Measurements from ENCODE around the gene S100A9.

The S100A9 gene

GRCh38 chr1:153392822-153393221 lies 35.2 kb downstream of the S100A9 start:
- H3F3A ChIP-seq (ENCODE audit: control insufficient read depth, insufficient read depth) = no peaks in the 10 kb centered on the region
- no peaks in the 10 kb centered on the region for H3K36me3 ChIP-seq (ENCODE audit: control insufficient read depth, low read length)
- TF ChIP-seq EZH2phosphoT487 (IDR thresholded peaks at IDR 0.05; ENCODE audit: borderline replicate concordance, low read length) = no peak
- no peak for TF ChIP-seq CTCF (IDR thresholded peaks at IDR 0.05; ENCODE audit: low read depth, low read length, poor library complexity, severe bottlenecking)
- no peaks in the 10 kb centered on the region for H3K9me3 ChIP-seq (ENCODE audit: control insufficient read depth, insufficient read depth, low read length)
- no peak overlapping the region for H3K27ac ChIP-seq (ENCODE audit: low read depth, low read length)
- no peaks in the 10 kb centered on the region for H4K20me1 ChIP-seq (ENCODE audit: control insufficient read depth, insufficient read depth, low read depth, low read length)
- no peak overlapping the region for H3K4me2 ChIP-seq (ENCODE audit: low read length)
- no peaks in the 10 kb centered on the region for H3K4me1 ChIP-seq (ENCODE audit: control insufficient read depth, low read length)
- H3K79me2 ChIP-seq (ENCODE audit: control insufficient read depth, low read length) = no peaks in the 10 kb centered on the region
- H3K27me3 ChIP-seq (ENCODE audit: control insufficient read depth, low read length) = no peaks in the 10 kb centered on the region
- H3K9me2 ChIP-seq (replicated peaks; ENCODE audit: control insufficient read depth, low read length) = no peaks in the 10 kb centered on the region
- H3K4me3 ChIP-seq (ENCODE audit: low read length) = no peak overlapping the region

GRCh38 chr1:153393926-153394325 lies 36.3 kb downstream of the S100A9 start:
- H3K27ac ChIP-seq (ENCODE audit: low read depth, low read length) = no peak overlapping the region
- H3K4me2 ChIP-seq (ENCODE audit: low read length) = no peak overlapping the region
- H3K9me3 ChIP-seq (ENCODE audit: control insufficient read depth, insufficient read depth, low read length) = no peaks in the 10 kb centered on the region
- H4K20me1 ChIP-seq (ENCODE audit: control insufficient read depth, insufficient read depth, low read depth, low read length) = no peaks in the 10 kb centered on the region
- no peaks in the 10 kb centered on the region for H3K4me1 ChIP-seq (ENCODE audit: control insufficient read depth, low read length)
- no peaks in the 10 kb centered on the region for H3K9me2 ChIP-seq (replicated peaks; ENCODE audit: control insufficient read depth, low read length)
- no peaks in the 10 kb centered on the region for H3K36me3 ChIP-seq (ENCODE audit: control insufficient read depth, low read length)
- no peaks in the 10 kb centered on the region for H3K27me3 ChIP-seq (ENCODE audit: control insufficient read depth, low read length)
- no peaks in the 10 kb centered on the region for H3K79me2 ChIP-seq (ENCODE audit: control insufficient read depth, low read length)
- no peak for TF ChIP-seq EZH2phosphoT487 (IDR thresholded peaks at IDR 0.05; ENCODE audit: borderline replicate concordance, low read length)
- TF ChIP-seq CTCF (IDR thresholded peaks at IDR 0.05; ENCODE audit: low read depth, low read length, poor library complexity, severe bottlenecking) = no peak
- no peaks in the 10 kb centered on the region for H3F3A ChIP-seq (ENCODE audit: control insufficient read depth, insufficient read depth)
- H3K4me3 ChIP-seq (ENCODE audit: low read length) = no peak overlapping the region

- Histone ChIP-seq H3K9me3 (ENCODE audit: control insufficient read depth, insufficient read depth, low read length) (no peaks in the 10 kb centered on the region), H4K20me1 (ENCODE audit: control insufficient read depth, insufficient read depth, low read depth, low read length) (no peaks in the 10 kb centered on the region), H3K27me3 (ENCODE audit: control insufficient read depth, low read length) (no peaks in the 10 kb centered on the region), H3K79me2 (ENCODE audit: control insufficient read depth, low read length) (no peaks in the 10 kb centered on the region), H3K4me2 (ENCODE audit: low read length) (no peak overlapping the region), H3K27ac (ENCODE audit: low read depth, low read length) (no peak overlapping the region), H3K4me3 (ENCODE audit: low read length) (no peak overlapping the region), H3K4me1 (ENCODE audit: control insufficient read depth, low read length) (no peaks in the 10 kb centered on the region), H3K36me3 (ENCODE audit: control insufficient read depth, low read length) (no peaks in the 10 kb centered on the region), H3F3A (ENCODE audit: control insufficient read depth, insufficient read depth) (no peaks in the 10 kb centered on the region), H3K9me2 (replicated peaks; ENCODE audit: control insufficient read depth, low read length) (no peaks in the 10 kb centered on the region)
- TF ChIP-seq CTCF (IDR thresholded peaks at IDR 0.05; ENCODE audit: low read depth, low read length, poor library complexity, severe bottlenecking) = no peak
- TF ChIP-seq EZH2phosphoT487 (IDR thresholded peaks at IDR 0.05; ENCODE audit: borderline replicate concordance, low read length) = no peak
Observed at GRCh38 chr1:153394391-153394790, 36.7 kb downstream of the S100A9 start.

Measured in DOHH2 (cell line).